ENCODE data around the gene YIPF5. TPM values are rescaled to one million over a fixed set of nuclear protein-coding genes. Genes with fewer than 3 reads are reported as not detected.

Gene YIPF5
- 44.7 and 46.8 TPM in 2 replicates for total RNA-seq
- long read RNA-seq, transcript YIPF5-201 (6 exons, 3,147 nt), result major isoform, 153 of 179 reads
- long read RNA-seq, transcript YIPF5-203 (4 exons, 793 nt), result minor isoform, 6 of 179 reads
- long read RNA-seq, partial matches to known transcripts, result 5 of 179 reads
- long read RNA-seq, other reads (novel, unspliced or antisense), result 14 of 179 reads

DNA sequence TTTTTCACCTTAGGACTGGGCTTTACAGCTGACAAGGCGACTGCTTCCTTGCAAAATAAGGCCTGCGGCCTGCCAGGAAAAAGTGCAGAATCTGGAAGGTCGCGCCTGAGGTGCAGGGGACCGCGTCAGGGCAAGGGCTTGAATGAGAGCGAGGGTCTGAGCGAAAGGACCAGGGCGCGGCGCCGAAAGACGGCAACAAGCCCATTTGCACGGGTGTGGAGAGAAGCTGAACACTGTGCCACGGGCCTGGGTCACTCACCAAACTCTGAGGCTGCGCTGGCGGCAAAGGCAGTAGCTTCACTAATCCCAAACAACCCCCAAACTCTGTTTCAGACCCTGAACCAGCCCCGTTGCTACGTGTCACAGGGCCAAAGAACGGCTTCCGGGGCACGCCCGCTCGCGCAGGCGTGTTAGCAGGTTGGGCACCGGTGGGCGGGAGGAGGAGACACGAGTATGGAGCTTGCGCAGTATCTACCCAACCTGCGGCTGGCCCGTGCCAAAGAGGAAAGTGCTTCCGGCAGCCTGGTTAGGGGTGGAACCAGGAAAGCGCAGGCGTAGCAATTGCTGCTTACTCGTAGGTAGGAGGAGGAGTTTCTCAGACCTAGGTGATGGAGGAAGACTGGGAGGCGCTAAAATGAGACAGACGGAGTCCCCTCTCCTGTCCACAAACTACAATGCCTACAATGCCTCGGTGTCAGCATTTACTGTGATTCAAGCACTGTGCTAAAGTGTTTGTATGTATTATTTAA, at the start of gene YIPF5, which contains the start of gene KCTD16:
Gene YIPF5 (minus strand): TSS at position 384 of the 749 bp plus-strand sequence. CDS start 704 bp downstream, outside the sequence.
Gene KCTD16 (plus strand): TSS at position 598 of the 749 bp plus-strand sequence.
- TF ChIP-seq CTCF (IDR thresholded peaks at IDR 0.05; ENCODE audit: unreplicated experiment), result no peak

GRCh38 chr5:144219869-144220268, 49.4 kb upstream of the YIPF5 start:
- peaks cover 24% of the 10 kb centered on the region for H3K4me1 Mint-ChIP-seq (ENCODE audit: low read depth)
- DNase-seq (ENCODE audit: low spot score, unreplicated experiment), result no peak
- H3K27me3 Mint-ChIP-seq, result no peaks in the 10 kb centered on the region
- no peak for TF ChIP-seq CTCF (IDR thresholded peaks at IDR 0.05; ENCODE audit: unreplicated experiment)
- H3K36me3 Mint-ChIP-seq (ENCODE audit: insufficient read depth), result peaks cover 13% of the 10 kb centered on the region
- H3K27ac Mint-ChIP-seq, result no peak overlapping the region
- no peaks in the 10 kb centered on the region for H3K9me3 Mint-ChIP-seq (ENCODE audit: low read depth)
- no peak overlapping the region for H3K4me3 Mint-ChIP-seq (ENCODE audit: low read depth)

More for the DNA sequence above, at the start of gene YIPF5, which contains the start of gene KCTD16:
- peaks cover 11% of the 10 kb centered on the region for H3K27me3 Mint-ChIP-seq
- peaks cover 17% of the 10 kb centered on the region for H3K4me1 Mint-ChIP-seq (ENCODE audit: low read depth)
- peak within 1 kb of the TSS; percentile 89 for H3K27ac Mint-ChIP-seq
- peak within 1 kb of the TSS; percentile 91 for H3K4me3 Mint-ChIP-seq (ENCODE audit: low read depth)
- no peaks in the 10 kb centered on the region for H3K9me3 Mint-ChIP-seq (ENCODE audit: low read depth)
- no peaks in the 10 kb centered on the region for H3K36me3 Mint-ChIP-seq (ENCODE audit: insufficient read depth)
- DNase-seq (ENCODE audit: low spot score, unreplicated experiment), result peak; percentile 86

DNA sequence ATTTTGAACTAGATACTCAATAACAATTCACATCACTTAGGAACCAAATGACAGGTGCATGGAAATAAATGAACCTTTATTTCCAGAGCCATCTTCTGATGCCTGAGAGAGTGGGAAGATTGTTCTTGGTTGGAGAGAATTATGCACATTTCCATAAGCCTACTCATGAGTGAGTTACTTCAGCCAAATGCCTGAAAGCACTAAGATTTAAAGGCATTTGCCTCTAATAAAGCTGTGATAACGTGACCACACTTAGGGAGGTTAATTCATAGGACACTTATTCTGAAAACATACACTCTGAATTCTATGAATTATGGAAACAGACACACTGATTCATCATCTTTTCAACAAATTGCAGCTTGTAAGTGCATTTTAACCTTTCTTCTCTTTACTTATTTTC, 40.2 kb upstream of the YIPF5 start:
- Mint-ChIP-seq H3K4me3 (ENCODE audit: low read depth) (peak overlapping the region; percentile 19), H3K27ac (no peak overlapping the region), H3K27me3 (peaks cover 3% of the 10 kb centered on the region), H3K36me3 (ENCODE audit: insufficient read depth) (peaks cover 8% of the 10 kb centered on the region), H3K4me1 (ENCODE audit: low read depth) (peaks cover 25% of the 10 kb centered on the region), H3K9me3 (ENCODE audit: low read depth) (no peaks in the 10 kb centered on the region)
- no peak for TF ChIP-seq CTCF (IDR thresholded peaks at IDR 0.05; ENCODE audit: unreplicated experiment)
- DNase-seq (ENCODE audit: low spot score, unreplicated experiment), result no peak

- H3K9me3 Mint-ChIP-seq (ENCODE audit: low read depth), result no peaks in the 10 kb centered on the region
- no peak overlapping the region for H3K27ac Mint-ChIP-seq
- peaks cover 3% of the 10 kb centered on the region for H3K27me3 Mint-ChIP-seq
- H3K4me3 Mint-ChIP-seq (ENCODE audit: low read depth), result peak overlapping the region; percentile 84
- H3K4me1 Mint-ChIP-seq (ENCODE audit: low read depth), result peaks cover 34% of the 10 kb centered on the region
- no peak for DNase-seq (ENCODE audit: low spot score, unreplicated experiment)
- peaks cover 7% of the 10 kb centered on the region for H3K36me3 Mint-ChIP-seq (ENCODE audit: insufficient read depth)
- TF ChIP-seq CTCF (IDR thresholded peaks at IDR 0.05; ENCODE audit: unreplicated experiment), result no peak
These were observed 38.9 kb upstream of the YIPF5 start for GRCh38 chr5:144209361-144209760.

- Mint-ChIP-seq H3K4me3 (ENCODE audit: low read depth) (peak overlapping the region; percentile 84), H3K4me1 (ENCODE audit: low read depth) (peaks cover 37% of the 10 kb centered on the region), H3K9me3 (ENCODE audit: low read depth) (no peaks in the 10 kb centered on the region), H3K36me3 (ENCODE audit: insufficient read depth) (peaks cover 2% of the 10 kb centered on the region), H3K27ac (no peak overlapping the region), H3K27me3 (peaks cover 6% of the 10 kb centered on the region)
- TF ChIP-seq CTCF (IDR thresholded peaks at IDR 0.05; ENCODE audit: unreplicated experiment), result peak; percentile 32
- DNase-seq (ENCODE audit: low spot score, unreplicated experiment), result no peak
These were observed 37.5 kb upstream of the YIPF5 start for GRCh38 chr5:144207875-144208444.
